SIG-M5 treated with dmso at 0.1 percent for 504 hours (cell line): Measurements from ENCODE around the gene PCYT1A.
"Not testable (repeated sequence)": the region's sequence is repeated elsewhere in the genome, so short reads cannot be mapped to it uniquely, and the experiment has no call there.

Experiments
- DNase-seq: peaks from one replicate; lab custom pipeline; 2025; ENCODE audit not compliant: unreplicated experiment; lab: John Stamatoyannopoulos, UW

The PCYT1A gene

DNA sequence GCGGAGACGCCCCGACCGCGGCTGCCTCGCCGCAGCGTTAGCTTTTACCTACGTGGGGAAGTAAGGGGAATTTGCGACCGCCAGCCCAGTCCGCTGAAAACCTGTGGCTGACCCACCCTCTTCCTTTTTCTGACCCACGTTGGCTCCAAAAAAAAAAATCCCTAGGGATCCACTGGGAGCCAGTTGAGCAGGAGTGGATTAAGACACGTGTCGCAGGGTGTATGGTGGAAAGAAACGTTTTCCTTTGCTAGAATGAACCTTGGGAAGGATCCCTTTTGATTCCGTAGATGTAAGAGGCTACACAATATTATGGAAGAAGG is 575 bp upstream of the PCYT1A start:
- peak; percentile 54 for DNase-seq

DNA sequence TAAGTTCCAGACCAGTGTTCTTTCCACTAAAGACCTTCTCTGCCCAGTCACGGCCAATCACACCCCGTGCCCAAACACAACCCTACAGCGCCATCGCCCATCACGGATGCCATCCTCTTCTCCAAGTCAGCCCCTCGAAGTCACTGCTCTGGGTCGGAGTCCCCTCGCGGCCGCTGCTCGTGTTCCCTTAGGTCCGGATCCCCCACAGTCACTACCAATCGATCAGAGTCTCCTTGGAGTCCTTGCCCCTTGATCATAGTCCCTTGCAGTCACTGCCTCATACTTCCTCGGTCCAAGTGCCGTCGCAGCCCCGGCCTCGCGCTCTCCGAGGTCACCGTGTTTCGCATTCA is 461 bp downstream of the PCYT1A start:
- peak; percentile 66 for DNase-seq

GRCh38 chr3:196284396-196284795 is 3.1 kb downstream of the PCYT1A start:
- no peak for DNase-seq

DNA sequence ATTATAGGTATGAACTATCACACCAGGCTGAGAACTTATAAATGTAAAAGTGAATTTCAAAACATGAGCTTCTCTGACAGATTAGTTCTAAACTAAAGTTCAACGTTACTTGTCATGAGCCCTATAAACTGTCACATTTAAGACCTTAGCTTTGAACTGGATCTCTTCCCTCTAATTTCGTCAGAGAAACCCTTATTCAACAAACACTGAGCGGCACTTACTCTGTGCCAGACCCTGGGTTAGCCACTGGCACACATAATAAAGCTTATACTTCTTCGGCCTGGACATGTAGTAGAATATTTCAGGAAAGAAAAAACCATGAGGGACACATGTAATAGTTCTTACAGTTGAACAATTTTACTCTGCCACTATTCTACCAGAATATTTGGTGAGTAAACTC is 5.6 kb downstream of the PCYT1A start:
- DNase-seq: no peak

DNA sequence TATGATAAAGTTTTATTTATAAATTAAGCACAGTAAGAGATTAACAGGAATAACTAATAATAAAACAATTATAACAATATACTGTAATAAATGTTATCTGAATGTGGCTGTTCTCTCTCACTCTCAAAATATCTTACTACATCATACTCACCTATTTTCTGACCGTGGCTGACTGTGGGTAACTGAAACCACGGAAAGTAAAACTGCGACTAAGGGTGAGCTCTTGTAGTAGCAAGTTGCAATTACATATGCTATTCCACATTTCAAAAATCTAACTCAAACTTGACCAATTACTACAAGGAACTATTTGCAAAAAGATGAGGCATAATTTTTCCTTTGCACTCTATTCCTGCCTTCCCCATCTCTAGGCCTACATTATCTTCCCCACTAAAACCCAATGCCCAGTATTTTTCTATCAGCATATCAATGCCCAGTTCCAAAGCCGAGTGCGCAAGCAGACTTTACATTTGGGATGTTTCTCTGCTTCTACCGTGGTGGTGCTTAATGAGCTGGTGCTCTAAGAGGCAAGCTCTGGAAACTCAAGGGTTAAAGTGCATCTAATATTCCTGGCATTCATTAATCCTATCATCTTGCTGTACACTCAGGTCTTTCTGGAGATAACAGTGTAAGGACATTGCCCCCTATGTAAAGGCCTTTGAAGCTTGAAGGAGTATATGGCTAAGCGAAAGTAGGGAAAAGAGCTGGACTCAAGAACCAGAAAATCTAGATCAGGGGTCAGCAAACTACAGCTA is 6.7 kb downstream of the PCYT1A start:
- DNase-seq: no peak

- no peak for DNase-seq
Observed at GRCh38 chr3:196275126-196275525, 12.4 kb downstream of the PCYT1A start.

- no peak for DNase-seq
Observed at GRCh38 chr3:196274585-196274984, 12.9 kb downstream of the PCYT1A start.

DNA sequence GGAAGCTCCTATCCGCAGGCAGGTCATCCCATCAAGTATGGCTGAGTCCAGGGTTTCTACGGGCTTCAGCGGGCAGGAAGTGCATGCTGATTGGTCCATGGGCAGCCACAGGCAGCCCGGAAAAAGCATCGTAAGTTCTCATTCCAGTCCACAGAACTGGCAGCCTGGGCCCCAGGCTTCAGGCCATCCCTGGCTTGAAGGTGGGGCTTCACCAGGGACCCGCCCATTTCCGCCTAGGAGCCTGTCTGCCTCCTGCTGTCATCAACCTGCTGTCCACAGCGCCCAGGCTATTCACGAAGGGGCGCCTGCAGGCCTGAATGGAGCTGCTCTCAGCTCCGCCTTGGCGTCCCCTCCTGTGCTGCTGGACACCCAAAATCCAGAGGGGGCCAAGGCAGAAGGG is 13.9 kb downstream of the PCYT1A start:
- no peak for DNase-seq

GRCh38 chr3:196272826-196273225 is 14.7 kb downstream of the PCYT1A start:
- DNase-seq: no peak

- no peak for DNase-seq
Observed at GRCh38 chr3:196270499-196270898, 17.0 kb downstream of the PCYT1A start.

GRCh38 chr3:196268284-196269163 is 19.0 kb downstream of the PCYT1A start:
- peak; percentile 26 for DNase-seq

DNA sequence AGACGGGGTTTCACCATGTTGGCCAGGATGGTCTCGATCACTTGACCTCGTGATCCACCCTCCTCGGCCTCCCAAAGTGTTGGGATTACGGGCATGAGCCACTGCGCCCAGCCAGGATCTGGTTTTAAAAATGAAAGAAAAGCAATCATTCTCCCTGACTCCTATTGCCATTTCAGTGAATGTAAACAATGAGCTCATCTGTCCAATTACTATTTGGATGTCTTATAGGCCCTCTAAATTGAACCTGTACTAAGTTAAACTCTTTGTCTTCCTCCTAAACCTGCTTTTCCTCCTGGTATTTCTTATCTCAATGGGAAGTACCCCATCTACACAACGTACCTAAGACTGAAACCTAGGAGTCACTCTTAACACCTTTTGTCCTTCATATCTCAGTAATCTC is 23.7 kb downstream of the PCYT1A start:
- no peak for DNase-seq

GRCh38 chr3:196260784-196261183 is 26.7 kb downstream of the PCYT1A start:
- no peak for DNase-seq

- no peak for DNase-seq
Observed at GRCh38 chr3:196255776-196256175, 31.8 kb downstream of the PCYT1A start.

GRCh38 chr3:196254376-196255283 is 32.9 kb downstream of the PCYT1A start:
- no peak for DNase-seq

DNA sequence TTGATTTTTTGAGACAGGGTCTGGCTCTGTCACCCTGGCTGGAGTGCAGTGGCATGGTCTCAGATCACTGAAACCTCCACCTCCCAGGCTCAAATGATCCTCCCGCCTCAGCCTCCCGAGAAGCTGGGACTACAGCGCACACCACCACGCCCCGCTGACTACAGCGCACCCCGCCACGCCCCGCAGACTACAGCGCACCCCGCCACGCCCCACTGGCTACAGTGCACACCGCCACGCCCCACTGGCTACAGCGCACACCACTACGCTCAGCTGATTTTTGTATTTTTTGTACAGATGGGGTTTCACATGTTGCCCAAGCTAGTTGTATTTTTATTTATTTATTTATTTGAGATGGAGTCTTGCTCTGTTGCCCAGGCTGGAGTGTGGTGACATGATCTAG is 35.6 kb downstream of the PCYT1A start:
- no peak for DNase-seq

- DNase-seq: peak; percentile 97
Observed at GRCh38 chr3:196246612-196247308, 40.8 kb downstream of the PCYT1A start.

GRCh38 chr3:196244166-196244565 is 43.4 kb downstream of the PCYT1A start:
- DNase-seq: not testable (repeated sequence)

DNA sequence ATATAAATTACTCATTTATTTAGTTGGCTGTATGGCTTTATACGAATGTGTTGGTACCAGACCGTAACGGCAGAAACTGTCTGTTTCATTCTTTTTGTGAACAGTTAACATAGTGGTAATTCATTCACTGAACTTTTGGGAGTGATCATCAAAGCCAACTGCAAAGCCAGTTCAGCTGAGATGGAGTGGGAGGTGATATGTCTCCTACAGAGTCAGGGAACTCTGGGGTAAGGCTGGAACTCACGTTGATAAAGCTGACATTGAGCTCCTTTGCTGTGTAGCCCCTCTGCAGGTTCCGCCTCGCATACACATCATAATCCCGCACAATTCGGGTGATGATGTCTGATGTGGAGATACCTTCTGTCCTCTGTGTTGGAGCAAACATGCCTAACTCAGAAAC is 45.8 kb downstream of the PCYT1A start:
- no peak for DNase-seq

DNA sequence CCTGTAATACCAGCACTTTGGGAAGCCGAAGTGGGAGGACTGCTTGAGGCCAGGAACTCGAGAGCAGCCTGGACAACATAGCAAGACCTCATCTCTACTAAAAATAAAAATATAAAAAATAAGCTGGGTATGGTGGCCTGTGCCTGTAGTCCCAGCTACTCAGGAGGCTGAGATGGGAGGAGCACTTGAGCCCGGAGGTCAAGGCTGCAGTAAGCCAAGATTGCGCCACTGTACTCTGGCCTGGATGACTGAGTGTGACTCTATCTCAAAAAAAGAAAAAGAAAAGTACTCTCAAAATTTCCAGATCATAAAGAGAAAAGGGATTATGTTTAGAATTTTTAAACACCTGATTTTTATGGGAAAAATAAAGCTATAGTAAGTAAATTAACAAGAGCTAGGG is 47.1 kb downstream of the PCYT1A start:
- no peak for DNase-seq
